HepG2 (cell line): ENCODE results near the gene SELENOV. TPM values are rescaled to one million over a fixed set of nuclear protein-coding genes. Genes with fewer than 3 reads are reported as not detected.

ENCODE experiments used
- ELF4 ChIP-seq: sonication (generic); formaldehyde crosslinking; IDR thresholded peaks from 2 replicates; pipeline ENCODE4 v1.5.0; 2020; ENCODE audit warnings: missing genetic modification reagents, mild to moderate bottlenecking, moderate library complexity, borderline replicate concordance
- ETV6 ChIP-seq: sonication (generic); formaldehyde crosslinking; conservative IDR thresholded peaks from 2 replicates; pipeline ENCODE4 v1.4.0; 2020; ENCODE audit warnings: missing genetic modification reagents
- FOXA1 ChIP-seq, 2 experiments: fragments of 450-650 bp in 1 of 2; sonication (generic) in 1 of 2; formaldehyde crosslinking in 1 of 2; IDR thresholded peaks; 2 replicates each; pipeline versions ENCODE4 v1.4.0 to v1.6.1; 2016 to 2020; ENCODE audit warnings: missing genetic modification reagents in 1 of 2
- FOXK2 ChIP-seq: fragments of 450-650 bp; IDR thresholded peaks from 2 replicates; pipeline ENCODE4 v1.6.1; 2016
- HHEX ChIP-seq: IDR thresholded peaks from 2 replicates; pipeline ENCODE4 v1.6.1; 2016; ENCODE audit warnings: control low read depth
- JARID2 ChIP-seq: sonication (generic); formaldehyde crosslinking; IDR thresholded peaks from 2 replicates; pipeline ENCODE4 v1.8.1; 2023; ENCODE audit warnings: missing genetic modification reagents, inconsistent platforms; ENCODE audit not compliant: insufficient replicate concordance
- KAT7 ChIP-seq: IDR thresholded peaks from 2 replicates; pipeline ENCODE4 v1.6.1; 2018; ENCODE audit warnings: borderline replicate concordance, missing compliant biosample characterization
- KDM4B ChIP-seq: sonication (generic); formaldehyde crosslinking; IDR thresholded peaks from 2 replicates; pipeline ENCODE4 v1.4.0; 2020; ENCODE audit warnings: missing genetic modification reagents
- MEF2D ChIP-seq: sonication (generic); formaldehyde crosslinking; IDR thresholded peaks from 2 replicates; pipeline ENCODE4 v1.5.1; 2020; ENCODE audit warnings: mild to moderate bottlenecking, missing genetic modification reagents
- NFKB2 ChIP-seq: sonication (generic); formaldehyde crosslinking; IDR thresholded peaks from 2 replicates; pipeline ENCODE4 v1.4.0; 2020; ENCODE audit warnings: missing genetic modification reagents, borderline replicate concordance
- NR2C2 ChIP-seq: sonication (generic); formaldehyde crosslinking; IDR thresholded peaks from 2 replicates; pipeline ENCODE4 v1.4.0; 2020; ENCODE audit warnings: missing genetic modification reagents, mild to moderate bottlenecking, moderate library complexity, borderline replicate concordance
- PLRG1 ChIP-seq: fragments of 450-650 bp; conservative IDR thresholded peaks from 2 replicates; pipeline ENCODE4 v1.6.1; 2016
- PRPF4 ChIP-seq: fragments of 200-400 bp; formaldehyde crosslinking; IDR thresholded peaks from 2 replicates; pipeline ENCODE4 v1.6.1; 2016; ENCODE audit warnings: low read length, low read depth; ENCODE audit not compliant: poor library complexity, severe bottlenecking
- RELA ChIP-seq: sonication (generic); formaldehyde crosslinking; IDR thresholded peaks from 2 replicates; pipeline ENCODE4 v1.4.0; 2020; ENCODE audit warnings: missing genetic modification reagents
- SIN3B ChIP-seq: fragments of 150-350 bp; IDR thresholded peaks from 2 replicates; pipeline ENCODE4 v1.6.1; 2014; ENCODE audit warnings: low read length
- SOX13 ChIP-seq, 3 experiments: fragments of 450-650 bp in 1 of 3; sonication (generic) in 1 of 3; formaldehyde crosslinking in 1 of 3; IDR thresholded peaks in 2 of 3; conservative IDR thresholded peaks in 1 of 3; 2 replicates each; pipeline versions ENCODE4 v1.5.0 to v1.6.1; 2016 to 2020; ENCODE audit warnings: antibody characterized with exemption in 1 of 3, mild to moderate bottlenecking in 1 of 3, missing compliant biosample characterization in 1 of 3, missing genetic modification reagents in 1 of 3, moderate library complexity in 1 of 3
- TCF12 ChIP-seq, 2 experiments: fragments of 450-650 bp in 1 of 2; sonication (generic) in 1 of 2; formaldehyde crosslinking in 1 of 2; IDR thresholded peaks; 2 replicates each; pipeline versions ENCODE4 v1.6.1 to v1.8.0; 2017 to 2022; ENCODE audit warnings: antibody characterized with exemption in 1 of 2, mild to moderate bottlenecking in 1 of 2, missing genetic modification reagents in 1 of 2, moderate library complexity in 1 of 2
- ZBTB3 ChIP-seq: sonication (generic); formaldehyde crosslinking; IDR thresholded peaks from 2 replicates; pipeline ENCODE4 v1.4.0; 2020; ENCODE audit warnings: low read depth, mild to moderate bottlenecking, moderate library complexity, missing genetic modification reagents, borderline replicate concordance
- ZFP36L2 ChIP-seq: sonication (generic); formaldehyde crosslinking; IDR thresholded peaks from 2 replicates; pipeline ENCODE4 v1.4.0; 2020; ENCODE audit warnings: missing genetic modification reagents
- ZNF383 ChIP-seq: sonication (generic); formaldehyde crosslinking; IDR thresholded peaks from 2 replicates; pipeline ENCODE4 v1.4.0; 2020; ENCODE audit warnings: missing genetic modification reagents, mild to moderate bottlenecking, borderline replicate concordance
- ZNF460 ChIP-seq: sonication (generic); formaldehyde crosslinking; IDR thresholded peaks from 2 replicates; pipeline ENCODE4 v1.5.1; 2020; ENCODE audit warnings: missing genetic modification reagents, mild to moderate bottlenecking, borderline replicate concordance
- ZNF713 ChIP-seq: sonication (generic); formaldehyde crosslinking; IDR thresholded peaks from 2 replicates; pipeline ENCODE4 v1.4.0; 2020; ENCODE audit warnings: mild to moderate bottlenecking, missing genetic modification reagents
- ZNF773 ChIP-seq: sonication (generic); formaldehyde crosslinking; IDR thresholded peaks from 2 replicates; pipeline ENCODE4 v1.4.0; 2020; ENCODE audit warnings: missing genetic modification reagents, borderline replicate concordance
- ZNF776 ChIP-seq: sonication (generic); formaldehyde crosslinking; IDR thresholded peaks from 2 replicates; pipeline ENCODE4 v1.4.0; 2020; ENCODE audit warnings: mild to moderate bottlenecking, missing genetic modification reagents
- ZSCAN29 ChIP-seq: sonication (generic); formaldehyde crosslinking; conservative IDR thresholded peaks from 2 replicates; pipeline ENCODE4 v1.4.0; 2020; ENCODE audit warnings: mild to moderate bottlenecking, missing genetic modification reagents
- ZSCAN9 ChIP-seq: IDR thresholded peaks from 2 replicates; pipeline ENCODE4 v1.6.1; 2016; ENCODE audit warnings: borderline replicate concordance
- polyA plus RNA-seq, 8 experiments: library from polyadenylated mRNA; depleted of rRNA in 3 of 8; stranded (reverse) in 7 of 8; unstranded in 1 of 8; fragments of >200 nt; fragmentation: Illumina TruSeq in 4 of 8; extraction: Trizol in 4 of 8; gene quantifications; 2 replicates each; pipeline versions ENCODE4 v1.2.1 to v1.2.3, GENCODE V29; 2011 to 2016; ENCODE audit warnings: low read depth in 4 of 8, missing spikeins in 1 of 8, mixed read lengths in 1 of 8; ENCODE audit not compliant: insufficient read depth in 1 of 8
- total RNA-seq, 5 experiments: library from RNA; depleted of rRNA; stranded (reverse); fragments of >200 nt; fragmentation: Illumina TruSeq; extraction: Trizol; gene quantifications; 2 replicates each; pipeline ENCODE4 v1.2.3, GENCODE V29; 2016; ENCODE audit warnings: low read depth in 1 of 5
- TF ChIP-seq, protein P1 (sequence below): sonication (generic); formaldehyde crosslinking; IDR thresholded peaks from 2 replicates; pipeline ENCODE4 v1.4.0; 2020; ENCODE audit warnings: mild to moderate bottlenecking, low read depth, missing genetic modification reagents
- TF ChIP-seq, protein P2 (sequence below): sonication (generic); formaldehyde crosslinking; IDR thresholded peaks from 2 replicates; pipeline ENCODE4 v1.8.1; 2023; ENCODE audit warnings: missing genetic modification reagents, inconsistent platforms, borderline replicate concordance

Gene SELENOV
- total and polyA plus RNA-seq, 2 of the 13 experiments (the other 11 are each of a cell fraction or from before 2014, with no cell fraction given) = not detected

DNA sequence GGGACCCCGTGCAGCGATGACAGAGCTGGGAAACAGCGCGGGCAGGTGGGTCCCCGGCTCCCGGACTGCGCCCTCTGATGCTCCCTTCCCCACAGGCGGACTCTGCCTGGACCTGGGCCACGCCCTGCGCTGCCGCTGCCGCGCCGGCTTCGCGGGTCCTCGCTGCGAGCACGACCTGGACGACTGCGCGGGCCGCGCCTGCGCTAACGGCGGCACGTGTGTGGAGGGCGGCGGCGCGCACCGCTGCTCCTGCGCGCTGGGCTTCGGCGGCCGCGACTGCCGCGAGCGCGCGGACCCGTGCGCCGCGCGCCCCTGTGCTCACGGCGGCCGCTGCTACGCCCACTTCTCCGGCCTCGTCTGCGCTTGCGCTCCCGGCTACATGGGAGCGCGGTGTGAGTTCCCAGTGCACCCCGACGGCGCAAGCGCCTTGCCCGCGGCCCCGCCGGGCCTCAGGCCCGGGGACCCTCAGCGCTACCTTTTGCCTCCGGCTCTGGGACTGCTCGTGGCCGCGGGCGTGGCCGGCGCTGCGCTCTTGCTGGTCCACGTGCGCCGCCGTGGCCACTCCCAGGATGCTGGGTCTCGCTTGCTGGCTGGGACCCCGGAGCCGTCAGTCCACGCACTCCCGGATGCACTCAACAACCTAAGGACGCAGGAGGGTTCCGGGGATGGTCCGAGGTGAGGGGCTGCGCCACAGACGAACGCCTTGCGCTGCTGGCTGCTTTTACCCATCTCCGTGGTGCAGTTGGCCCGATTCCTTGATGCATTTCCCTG lies 7.8 kb upstream of the SELENOV start (continued):
- no peak for TF ChIP-seq ZSCAN29
- TF ChIP-seq, protein P1, sequence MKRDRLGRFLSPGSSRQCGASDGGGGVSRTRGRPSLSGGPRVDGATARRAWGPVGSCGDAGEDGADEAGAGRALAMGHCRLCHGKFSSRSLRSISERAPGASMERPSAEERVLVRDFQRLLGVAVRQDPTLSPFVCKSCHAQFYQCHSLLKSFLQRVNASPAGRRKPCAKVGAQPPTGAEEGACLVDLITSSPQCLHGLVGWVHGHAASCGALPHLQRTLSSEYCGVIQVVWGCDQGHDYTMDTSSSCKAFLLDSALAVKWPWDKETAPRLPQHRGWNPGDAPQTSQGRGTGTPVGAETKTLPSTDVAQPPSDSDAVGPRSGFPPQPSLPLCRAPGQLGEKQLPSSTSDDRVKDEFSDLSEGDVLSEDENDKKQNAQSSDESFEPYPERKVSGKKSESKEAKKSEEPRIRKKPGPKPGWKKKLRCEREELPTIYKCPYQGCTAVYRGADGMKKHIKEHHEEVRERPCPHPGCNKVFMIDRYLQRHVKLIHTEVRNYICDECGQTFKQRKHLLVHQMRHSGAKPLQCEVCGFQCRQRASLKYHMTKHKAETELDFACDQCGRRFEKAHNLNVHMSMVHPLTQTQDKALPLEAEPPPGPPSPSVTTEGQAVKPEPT = peak; percentile 93; the same call in 1 of the 2 replicates
- peak; percentile 99 for TF ChIP-seq NFKB2 (CRISPR knock-in tag)
- TF ChIP-seq PLRG1 = no peak
- no peak for TF ChIP-seq ZNF713 (CRISPR knock-in tag)
- no peak for TF ChIP-seq ZSCAN9 (CRISPR knock-in tag)
- no peak for TF ChIP-seq KDM4B (CRISPR knock-in tag)
- TF ChIP-seq ZBTB3 (CRISPR knock-in tag) = no peak
- no peak for TF ChIP-seq ZNF460 (CRISPR knock-in tag)
- no peak for TF ChIP-seq ELF4 (CRISPR knock-in tag)
- TF ChIP-seq MEF2D (CRISPR knock-in tag) = no peak
- no peak for TF ChIP-seq TCF12 (IDR thresholded peaks at IDR 0.05)
- TF ChIP-seq TCF12 (CRISPR knock-in tag; IDR thresholded peaks at IDR 0.05) = no peak
- TF ChIP-seq, protein P2, sequence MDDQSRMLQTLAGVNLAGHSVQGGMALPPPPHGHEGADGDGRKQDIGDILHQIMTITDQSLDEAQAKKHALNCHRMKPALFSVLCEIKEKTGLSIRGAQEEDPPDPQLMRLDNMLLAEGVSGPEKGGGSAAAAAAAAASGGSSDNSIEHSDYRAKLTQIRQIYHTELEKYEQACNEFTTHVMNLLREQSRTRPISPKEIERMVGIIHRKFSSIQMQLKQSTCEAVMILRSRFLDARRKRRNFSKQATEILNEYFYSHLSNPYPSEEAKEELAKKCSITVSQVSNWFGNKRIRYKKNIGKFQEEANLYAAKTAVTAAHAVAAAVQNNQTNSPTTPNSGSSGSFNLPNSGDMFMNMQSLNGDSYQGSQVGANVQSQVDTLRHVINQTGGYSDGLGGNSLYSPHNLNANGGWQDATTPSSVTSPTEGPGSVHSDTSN = peak; percentile 79; the same call in 1 of the 2 replicates
- no peak for TF ChIP-seq ZFP36L2 (CRISPR knock-in tag)
- TF ChIP-seq PRPF4 = no peak
- no peak for TF ChIP-seq ETV6
- no peak for TF ChIP-seq FOXA1 (IDR thresholded peaks at IDR 0.05)
- no peak for TF ChIP-seq FOXA1 (CRISPR knock-in tag; IDR thresholded peaks at IDR 0.05)
- no peak for TF ChIP-seq SIN3B
- TF ChIP-seq NR2C2 (CRISPR knock-in tag) = peak; percentile 44; the same call in 1 of the 2 replicates
- peak; percentile 97 for TF ChIP-seq ZNF773 (CRISPR knock-in tag)
- peak; percentile 77; the same call in 1 of the 2 replicates for TF ChIP-seq ZNF776 (CRISPR knock-in tag)
- TF ChIP-seq HHEX (CRISPR knock-in tag) = no peak
- peak; percentile 66; the same call in 1 of the 2 replicates for TF ChIP-seq RELA (CRISPR knock-in tag)
- no peak for TF ChIP-seq ZNF383 (CRISPR knock-in tag)
- TF ChIP-seq SOX13 (IDR thresholded peaks at IDR 0.05) = no peak
- TF ChIP-seq SOX13 (CRISPR knock-in tag; conservative IDR thresholded peaks at IDR 0.05 in 1 of 2, IDR thresholded peaks at IDR 0.05 in 1 of 2) = no peak; a peak in 1 of 4 replicates
- no peak for TF ChIP-seq FOXK2
- TF ChIP-seq KAT7 (CRISPR knock-in tag) = no peak
- no peak for TF ChIP-seq JARID2 (CRISPR knock-in tag)
